D721Med (cell line): ENCODE results near the gene TMEM259.

Experiments
- DNase-seq: peaks from one replicate; pipeline ENCODE4 v3.0.0; 2011; ENCODE audit warnings: low spot score; ENCODE audit not compliant: insufficient read length
- FAIRE-seq: peaks from 2 replicates; lab custom pipeline; 2011; peaks lifted over from hg19 to GRCh38; lab: Jason Lieb, UNC
- CTCF ChIP-seq: IDR thresholded peaks from 2 replicates; pipeline ENCODE4 v1.5.1; 2012; ENCODE audit warnings: mild to moderate bottlenecking, control low read depth; ENCODE audit not compliant: insufficient read depth; ENCODE audit errors: missing control alignments

Gene TMEM259

GRCh38 chr19:1066251-1066747 is 45.4 kb upstream of the TMEM259 start:
- TF ChIP-seq CTCF = no peak
- no peak for FAIRE-seq
- DNase-seq = no peak

GRCh38 chr19:1065606-1066109 is 44.7 kb upstream of the TMEM259 start:
- FAIRE-seq = no peak
- TF ChIP-seq CTCF = no peak
- DNase-seq = no peak

- no peak for DNase-seq
- TF ChIP-seq CTCF = peak; percentile 55
- no peak for FAIRE-seq
Observed at GRCh38 chr19:1064661-1065605, 44.0 kb upstream of the TMEM259 start.

GRCh38 chr19:1063909-1064660 is 43.2 kb upstream of the TMEM259 start:
- no peak for TF ChIP-seq CTCF
- FAIRE-seq (no peak), DNase-seq (no peak)

- TF ChIP-seq CTCF = no peak
- FAIRE-seq (no peak), DNase-seq (no peak)
Observed at GRCh38 chr19:1063030-1063908, 42.3 kb upstream of the TMEM259 start.

- no peak for FAIRE-seq
- TF ChIP-seq CTCF = no peak
- no peak for DNase-seq
Observed at GRCh38 chr19:1062387-1063029, 41.6 kb upstream of the TMEM259 start.
